OCI-LY3 (cell line): ENCODE results near the gene ADIPOR2.

ENCODE experiments used
- EZH2phosphoT487 ChIP-seq: fragments of 200-600 bp; shearing (Covaris generic); IDR thresholded peaks from 2 replicates; pipeline ENCODE4 v1.6.1; 2018; ENCODE audit warnings: antibody characterized with exemption, mixed run types, low read depth
- TF ChIP-seq, protein P1 (sequence below): fragments of 200-600, 300-600 bp; sonication (generic); IDR thresholded peaks from 2 replicates; pipeline ENCODE4 v1.5.1; 2014; ENCODE audit warnings: antibody characterized with exemption, low read length, low read depth

- TF ChIP-seq, protein P1, sequence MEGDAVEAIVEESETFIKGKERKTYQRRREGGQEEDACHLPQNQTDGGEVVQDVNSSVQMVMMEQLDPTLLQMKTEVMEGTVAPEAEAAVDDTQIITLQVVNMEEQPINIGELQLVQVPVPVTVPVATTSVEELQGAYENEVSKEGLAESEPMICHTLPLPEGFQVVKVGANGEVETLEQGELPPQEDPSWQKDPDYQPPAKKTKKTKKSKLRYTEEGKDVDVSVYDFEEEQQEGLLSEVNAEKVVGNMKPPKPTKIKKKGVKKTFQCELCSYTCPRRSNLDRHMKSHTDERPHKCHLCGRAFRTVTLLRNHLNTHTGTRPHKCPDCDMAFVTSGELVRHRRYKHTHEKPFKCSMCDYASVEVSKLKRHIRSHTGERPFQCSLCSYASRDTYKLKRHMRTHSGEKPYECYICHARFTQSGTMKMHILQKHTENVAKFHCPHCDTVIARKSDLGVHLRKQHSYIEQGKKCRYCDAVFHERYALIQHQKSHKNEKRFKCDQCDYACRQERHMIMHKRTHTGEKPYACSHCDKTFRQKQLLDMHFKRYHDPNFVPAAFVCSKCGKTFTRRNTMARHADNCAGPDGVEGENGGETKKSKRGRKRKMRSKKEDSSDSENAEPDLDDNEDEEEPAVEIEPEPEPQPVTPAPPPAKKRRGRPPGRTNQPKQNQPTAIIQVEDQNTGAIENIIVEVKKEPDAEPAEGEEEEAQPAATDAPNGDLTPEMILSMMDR, result no peak
- no peak for TF ChIP-seq EZH2phosphoT487
Observed at GRCh38 chr12:1799882-1800400, 109.1 kb downstream of the ADIPOR2 start.
